ENCODE data around the gene ACCSL. TPM values are rescaled to one million over a fixed set of nuclear protein-coding genes. Genes with fewer than 3 reads are reported as not detected.

The ACCSL gene
- polyA plus RNA-seq, 3 donors, result not detected

- no peak overlapping the region for H3K27ac ChIP-seq (ENCODE audit: low read depth in 1 of 2, low read length in 2 of 2)
- no peaks in the 10 kb centered on the region for H3K4me1 ChIP-seq (ENCODE audit: control insufficient read depth in 1 of 2, insufficient read depth in 2 of 2, low read length in 2 of 2)
- H3K79me2 ChIP-seq (ENCODE audit: insufficient read depth, low read length), result no peaks in the 10 kb centered on the region
- no peaks in the 10 kb centered on the region for H3K36me3 Mint-ChIP-seq
- H3K27me3 Mint-ChIP-seq (ENCODE audit: low read depth in 3 of 3), result peaks cover 4 to 16% (median 4%) of the 10 kb centered on the region in 3 donors
- H3K4me2 ChIP-seq (replicated peaks; ENCODE audit: extremely low read depth, low read length, poor library complexity, severe bottlenecking), result no peak overlapping the region
- peaks cover 0 to 5% (median 3%) of the 10 kb centered on the region in 7 donors for H3K9me3 Mint-ChIP-seq
- WGBS (ENCODE audit: insufficient coverage), result 52% methylated on average over 2 of the region's 3 CpGs
- no peaks in the 10 kb centered on the region for H4K20me1 ChIP-seq (ENCODE audit: insufficient read depth, low read length)
- H3K27ac Mint-ChIP-seq, result no peak overlapping the region
- H2AFZ ChIP-seq (ENCODE audit: insufficient read depth, low read depth, low read length, poor library complexity, severe bottlenecking), result no peak overlapping the region
- no peak for TF ChIP-seq CTCF (IDR thresholded peaks at IDR 0.05)
- no peak overlapping the region for H3K4me3 ChIP-seq (replicated peaks in 1 of 3; ENCODE audit: low read depth in 2 of 3, low read length in 3 of 3)
- intact Hi-C loops (cut with micrococcal nuclease), result no loop called here
- H3K36me3 ChIP-seq (replicated peaks in 1 of 2; ENCODE audit: control insufficient read depth in 1 of 2, insufficient read depth in 2 of 2, low read length in 2 of 2), result no peaks in the 10 kb centered on the region
- H3K4me1 Mint-ChIP-seq, result no peaks in the 10 kb centered on the region
- H3K9me3 ChIP-seq (replicated peaks in 1 of 2; ENCODE audit: control insufficient read depth in 1 of 2, insufficient read depth in 1 of 2, low read length in 2 of 2), result no peaks in the 10 kb centered on the region
- no peak overlapping the region for H3K9ac ChIP-seq (ENCODE audit: insufficient read depth, low read length, poor library complexity, severe bottlenecking)
- no peak for DNase-seq
- H3K4me3 Mint-ChIP-seq, result no peak overlapping the region
- no peaks in the 10 kb centered on the region for H3K27me3 ChIP-seq (ENCODE audit: control insufficient read depth in 2 of 2, insufficient read depth in 2 of 2, low read length in 2 of 2)
These were observed 30.2 kb upstream of the ACCSL start for GRCh38 chr11:44017443-44018126.

GRCh38 chr11:44018127-44018521, 29.7 kb upstream of the ACCSL start:
- no peaks in the 10 kb centered on the region for H3K4me1 Mint-ChIP-seq
- Histone ChIP-seq H3K27ac (ENCODE audit: low read depth in 1 of 2, low read length in 2 of 2) (no peak overlapping the region), H4K20me1 (ENCODE audit: insufficient read depth, low read length) (no peaks in the 10 kb centered on the region), H3K9ac (ENCODE audit: insufficient read depth, low read length, poor library complexity, severe bottlenecking) (no peak overlapping the region), H3K4me2 (replicated peaks; ENCODE audit: extremely low read depth, low read length, poor library complexity, severe bottlenecking) (no peak overlapping the region), H3K79me2 (ENCODE audit: insufficient read depth, low read length) (no peaks in the 10 kb centered on the region), H3K9me3 (replicated peaks in 1 of 2; ENCODE audit: control insufficient read depth in 1 of 2, insufficient read depth in 1 of 2, low read length in 2 of 2) (no peaks in the 10 kb centered on the region), H3K4me1 (ENCODE audit: control insufficient read depth in 1 of 2, insufficient read depth in 2 of 2, low read length in 2 of 2) (no peaks in the 10 kb centered on the region), H3K36me3 (replicated peaks in 1 of 2; ENCODE audit: control insufficient read depth in 1 of 2, insufficient read depth in 2 of 2, low read length in 2 of 2) (no peaks in the 10 kb centered on the region), H2AFZ (ENCODE audit: insufficient read depth, low read depth, low read length, poor library complexity, severe bottlenecking) (no peak overlapping the region), H3K4me3 (replicated peaks in 1 of 3; ENCODE audit: low read depth in 2 of 3, low read length in 3 of 3) (no peak overlapping the region), H3K27me3 (ENCODE audit: control insufficient read depth in 2 of 2, insufficient read depth in 2 of 2, low read length in 2 of 2) (no peaks in the 10 kb centered on the region)
- H3K36me3 Mint-ChIP-seq, result no peaks in the 10 kb centered on the region
- no peak overlapping the region for H3K4me3 Mint-ChIP-seq
- 26% methylated on average over 4 of the region's 4 CpGs for WGBS (ENCODE audit: insufficient coverage)
- H3K27ac Mint-ChIP-seq, result no peak overlapping the region
- TF ChIP-seq CTCF (IDR thresholded peaks at IDR 0.05), result no peak
- DNase-seq, result no peak
- intact Hi-C loops (cut with micrococcal nuclease), result no loop called here
- H3K27me3 Mint-ChIP-seq (ENCODE audit: low read depth in 3 of 3), result peaks cover 4 to 20% (median 4%) of the 10 kb centered on the region in 3 donors
- H3K9me3 Mint-ChIP-seq, result peaks cover 0 to 9% (median 6%) of the 10 kb centered on the region in 7 donors
